ENCODE results near the gene SH3RF1.

GRCh38 chr4:169139021-169139420, 131.7 kb downstream of the SH3RF1 start:
- TF ChIP-seq POLR2A (IDR thresholded peaks at IDR 0.05; ENCODE audit: extremely low read depth, insufficient read length) = no peak
- TF ChIP-seq CTCF (IDR thresholded peaks at IDR 0.05; ENCODE audit: low read depth, low read length) = no peak

Data from NB4 (cell line).